ENCODE measurements around the gene TRAK1.

The TRAK1 gene

GRCh38 chr3:42214064-42214463 lies 122.9 kb downstream of the TRAK1 start:
- Histone ChIP-seq H3K9ac (ENCODE audit: low read depth, low read length) (no peak overlapping the region), H3K36me3 (ENCODE audit: insufficient read depth, low read length) (peaks cover 15% of the 10 kb centered on the region), H3K4me2 (ENCODE audit: low read length) (no peak overlapping the region), H3K27me3 (ENCODE audit: control insufficient read depth, insufficient read depth, low read length) (no peaks in the 10 kb centered on the region), H3K4me1 (ENCODE audit: control insufficient read depth, insufficient read depth, low read length) (peaks cover 15% of the 10 kb centered on the region), H3K4me3 (ENCODE audit: low read length) (no peak overlapping the region), H3K9me3 (replicated peaks; ENCODE audit: low read length) (no peaks in the 10 kb centered on the region)

DNA sequence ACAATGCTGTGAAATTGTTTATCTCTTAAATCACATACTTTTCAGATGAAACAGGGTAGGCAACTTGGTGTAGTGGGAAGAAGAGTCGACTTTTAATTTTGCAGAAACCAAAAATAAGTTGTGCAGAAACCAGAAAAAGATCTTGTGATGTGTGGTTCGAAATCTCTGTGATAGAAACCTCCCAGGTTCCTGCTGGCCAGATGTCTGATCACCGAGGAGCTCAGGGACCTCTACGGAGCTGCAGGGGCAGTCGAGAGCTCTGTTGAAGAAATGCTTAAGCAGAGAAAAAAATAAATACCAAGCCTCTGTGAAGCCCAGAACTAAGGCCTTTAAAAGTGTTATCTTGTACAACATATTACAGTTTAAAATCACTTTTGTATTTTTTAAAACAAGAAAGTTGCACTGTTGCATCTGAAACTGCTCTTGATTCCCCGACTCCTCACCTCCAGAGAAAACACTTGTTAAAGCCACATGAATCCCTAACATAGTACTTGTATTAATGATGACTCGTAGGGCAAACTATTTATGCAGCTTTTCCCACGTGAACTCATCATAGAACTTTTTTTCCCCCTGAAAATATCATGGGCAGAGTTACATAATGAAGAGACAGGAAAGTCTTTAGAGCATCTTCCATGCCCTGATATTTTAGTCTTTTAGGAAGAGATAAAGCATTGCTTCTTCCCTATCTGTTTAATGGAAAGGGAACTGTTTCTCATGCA lies 123.6 kb downstream of the TRAK1 start:
- Histone ChIP-seq H3K4me1 (ENCODE audit: control insufficient read depth, insufficient read depth, low read length) (peaks cover 15% of the 10 kb centered on the region), H3K27me3 (ENCODE audit: control insufficient read depth, insufficient read depth, low read length) (no peaks in the 10 kb centered on the region), H3K4me3 (ENCODE audit: low read length) (no peak overlapping the region), H3K9me3 (replicated peaks; ENCODE audit: low read length) (no peaks in the 10 kb centered on the region), H3K9ac (ENCODE audit: low read depth, low read length) (no peak overlapping the region), H3K4me2 (ENCODE audit: low read length) (no peak overlapping the region), H3K36me3 (ENCODE audit: insufficient read depth, low read length) (peaks cover 15% of the 10 kb centered on the region)

DNA sequence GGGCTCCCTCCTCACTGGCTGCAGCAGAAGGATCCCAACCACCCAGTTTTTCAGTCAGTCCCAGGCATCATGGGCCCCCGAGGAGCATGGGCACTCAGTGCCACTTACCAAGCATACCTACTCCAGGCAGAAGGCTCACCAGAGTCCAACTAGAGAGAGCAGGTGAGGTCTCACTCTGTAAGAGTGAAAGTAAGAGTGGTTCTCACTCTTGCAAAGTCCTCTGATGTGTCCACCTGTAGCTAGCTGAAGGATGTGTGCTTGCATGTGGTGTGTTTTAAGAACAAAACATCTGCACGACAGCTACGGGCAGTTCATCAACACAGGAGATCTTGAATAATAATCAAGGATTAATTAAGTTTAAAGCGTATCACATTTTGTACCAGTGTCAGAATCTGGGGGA lies 125.1 kb downstream of the TRAK1 start:
- H3K9me3 ChIP-seq (replicated peaks; ENCODE audit: low read length) = no peaks in the 10 kb centered on the region
- no peak overlapping the region for H3K9ac ChIP-seq (ENCODE audit: low read depth, low read length)
- H3K36me3 ChIP-seq (ENCODE audit: insufficient read depth, low read length) = peaks cover 7% of the 10 kb centered on the region
- H3K4me2 ChIP-seq (ENCODE audit: low read length) = no peak overlapping the region
- peaks cover 15% of the 10 kb centered on the region for H3K4me1 ChIP-seq (ENCODE audit: control insufficient read depth, insufficient read depth, low read length)
- H3K4me3 ChIP-seq (ENCODE audit: low read length) = no peak overlapping the region
- H3K27me3 ChIP-seq (ENCODE audit: control insufficient read depth, insufficient read depth, low read length) = no peaks in the 10 kb centered on the region

DNA sequence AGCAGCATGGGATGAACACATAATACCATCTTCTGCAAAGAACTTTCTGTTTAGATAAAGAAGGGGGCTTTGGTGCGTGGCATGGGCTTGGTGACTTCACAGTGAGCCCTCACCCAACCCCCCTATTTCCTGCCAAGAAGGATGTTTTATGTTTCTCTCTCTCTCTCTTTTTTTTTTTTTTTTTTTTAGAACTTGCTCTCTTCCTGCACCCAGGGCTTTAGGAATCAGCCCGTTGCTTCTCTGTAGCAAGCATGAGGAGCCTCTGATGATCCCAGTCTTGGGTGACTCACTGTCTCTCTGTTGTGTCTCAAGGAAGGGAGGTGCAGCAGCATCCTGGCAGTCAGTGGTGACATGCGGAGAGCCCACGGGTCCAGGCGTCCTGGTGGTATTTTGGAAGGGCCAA lies 125.8 kb downstream of the TRAK1 start:
- Histone ChIP-seq H3K9ac (ENCODE audit: low read depth, low read length) (no peak overlapping the region), H3K4me3 (ENCODE audit: low read length) (no peak overlapping the region), H3K27me3 (ENCODE audit: control insufficient read depth, insufficient read depth, low read length) (no peaks in the 10 kb centered on the region), H3K4me2 (ENCODE audit: low read length) (no peak overlapping the region), H3K9me3 (replicated peaks; ENCODE audit: low read length) (no peaks in the 10 kb centered on the region), H3K4me1 (ENCODE audit: control insufficient read depth, insufficient read depth, low read length) (peaks cover 15% of the 10 kb centered on the region), H3K36me3 (ENCODE audit: insufficient read depth, low read length) (peaks cover 7% of the 10 kb centered on the region)

GRCh38 chr3:42220436-42221121 lies 129.4 kb downstream of the TRAK1 start:
- no peak overlapping the region for H3K4me2 ChIP-seq (ENCODE audit: low read length)
- no peak overlapping the region for H3K4me3 ChIP-seq (ENCODE audit: low read length)
- no peaks in the 10 kb centered on the region for H3K27me3 ChIP-seq (ENCODE audit: control insufficient read depth, insufficient read depth, low read length)
- H3K36me3 ChIP-seq (ENCODE audit: insufficient read depth, low read length) = peaks cover 25% of the 10 kb centered on the region
- H3K9ac ChIP-seq (ENCODE audit: low read depth, low read length) = no peak overlapping the region
- H3K4me1 ChIP-seq (ENCODE audit: control insufficient read depth, insufficient read depth, low read length) = peaks cover 6% of the 10 kb centered on the region
- H3K9me3 ChIP-seq (replicated peaks; ENCODE audit: low read length) = no peaks in the 10 kb centered on the region

DNA sequence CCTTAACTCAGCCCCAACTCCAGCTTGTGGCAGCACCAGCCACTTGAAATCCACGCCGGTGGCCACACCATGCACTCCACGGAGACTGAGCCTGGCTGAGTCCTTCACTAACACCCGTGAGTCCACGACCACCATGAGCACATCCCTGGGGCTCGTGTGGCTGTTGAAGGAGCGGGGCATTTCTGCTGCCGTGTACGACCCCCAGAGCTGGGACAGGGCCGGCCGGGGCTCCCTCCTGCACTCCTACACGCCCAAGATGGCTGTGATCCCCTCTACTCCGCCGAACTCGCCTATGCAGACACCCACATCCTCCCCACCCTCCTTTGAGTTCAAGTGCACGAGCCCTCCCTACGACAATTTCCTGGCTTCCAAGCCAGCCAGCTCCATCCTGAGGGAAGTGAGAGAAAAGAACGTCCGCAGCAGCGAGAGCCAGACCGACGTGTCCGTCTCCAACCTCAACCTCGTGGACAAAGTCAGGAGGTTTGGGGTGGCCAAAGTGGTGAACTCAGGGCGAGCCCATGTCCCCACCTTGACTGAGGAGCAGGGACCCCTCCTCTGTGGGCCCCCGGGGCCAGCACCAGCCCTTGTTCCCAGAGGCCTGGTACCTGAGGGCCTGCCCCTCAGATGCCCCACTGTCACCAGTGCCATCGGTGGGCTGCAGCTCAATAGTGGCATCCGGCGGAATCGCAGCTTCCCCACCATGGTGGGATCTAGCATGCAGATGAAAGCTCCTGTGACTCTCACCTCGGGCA lies 132.0 kb downstream of the TRAK1 start:
- no peak overlapping the region for H3K4me3 ChIP-seq (ENCODE audit: low read length)
- no peaks in the 10 kb centered on the region for H3K27me3 ChIP-seq (ENCODE audit: control insufficient read depth, insufficient read depth, low read length)
- H3K4me1 ChIP-seq (ENCODE audit: control insufficient read depth, insufficient read depth, low read length) = no peaks in the 10 kb centered on the region
- H3K9ac ChIP-seq (ENCODE audit: low read depth, low read length) = no peak overlapping the region
- H3K9me3 ChIP-seq (replicated peaks; ENCODE audit: low read length) = no peaks in the 10 kb centered on the region
- peaks cover 27% of the 10 kb centered on the region for H3K36me3 ChIP-seq (ENCODE audit: insufficient read depth, low read length)
- no peak overlapping the region for H3K4me2 ChIP-seq (ENCODE audit: low read length)

- peaks cover 27% of the 10 kb centered on the region for H3K36me3 ChIP-seq (ENCODE audit: insufficient read depth, low read length)
- no peak overlapping the region for H3K4me2 ChIP-seq (ENCODE audit: low read length)
- H3K4me3 ChIP-seq (ENCODE audit: low read length) = no peak overlapping the region
- H3K9ac ChIP-seq (ENCODE audit: low read depth, low read length) = no peak overlapping the region
- H3K4me1 ChIP-seq (ENCODE audit: control insufficient read depth, insufficient read depth, low read length) = no peaks in the 10 kb centered on the region
- no peaks in the 10 kb centered on the region for H3K27me3 ChIP-seq (ENCODE audit: control insufficient read depth, insufficient read depth, low read length)
- no peaks in the 10 kb centered on the region for H3K9me3 ChIP-seq (replicated peaks; ENCODE audit: low read length)
These were observed 133.0 kb downstream of the TRAK1 start for GRCh38 chr3:42224178-42224577.

GRCh38 chr3:42224658-42225421 lies 133.7 kb downstream of the TRAK1 start:
- Histone ChIP-seq H3K27me3 (ENCODE audit: control insufficient read depth, insufficient read depth, low read length) (no peaks in the 10 kb centered on the region), H3K36me3 (ENCODE audit: insufficient read depth, low read length) (peaks cover 27% of the 10 kb centered on the region), H3K9me3 (replicated peaks; ENCODE audit: low read length) (no peaks in the 10 kb centered on the region), H3K4me1 (ENCODE audit: control insufficient read depth, insufficient read depth, low read length) (no peaks in the 10 kb centered on the region), H3K4me2 (ENCODE audit: low read length) (no peak overlapping the region), H3K4me3 (ENCODE audit: low read length) (no peak overlapping the region), H3K9ac (ENCODE audit: low read depth, low read length) (no peak overlapping the region)

DNA sequence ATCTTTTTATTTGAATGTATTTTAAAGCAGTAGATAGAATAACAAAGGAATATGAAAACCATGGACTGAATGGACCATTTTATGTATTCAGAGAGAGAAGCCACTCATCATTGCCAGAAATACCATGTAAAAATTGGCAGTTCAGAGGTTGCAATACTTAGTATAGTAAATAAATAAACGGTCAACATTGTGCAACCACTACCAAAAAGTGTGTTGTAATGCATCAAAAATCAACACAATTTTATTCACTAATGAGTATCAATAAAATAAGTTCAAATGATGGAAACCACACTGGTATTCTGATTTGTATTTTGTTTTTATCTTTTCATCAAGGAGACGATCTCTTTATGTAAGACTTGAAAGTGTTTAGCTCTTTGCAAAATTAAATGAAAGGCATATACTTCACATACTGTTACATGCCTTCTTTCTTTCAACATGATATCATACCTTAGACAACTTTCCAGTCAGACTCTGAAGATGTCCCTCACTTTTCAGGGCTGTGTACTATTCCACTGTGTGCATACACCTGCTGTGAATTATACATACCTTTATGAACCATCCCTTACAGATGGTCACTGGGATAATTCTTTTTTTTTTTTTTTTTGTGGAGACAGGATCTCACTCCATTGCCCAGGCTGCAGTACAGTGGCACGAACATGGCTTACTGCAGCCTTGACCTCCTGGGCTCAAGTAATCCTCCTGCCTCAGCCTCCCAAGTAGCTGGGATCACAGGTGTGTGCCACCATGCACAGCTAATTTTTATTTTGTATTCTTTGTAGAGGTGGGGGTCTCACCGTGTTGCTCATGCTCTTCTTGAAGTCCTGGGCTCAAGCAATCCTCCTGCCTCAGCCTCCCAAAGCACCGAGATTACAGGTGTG lies 134.6 kb downstream of the TRAK1 start:
- H3K27me3 ChIP-seq (ENCODE audit: control insufficient read depth, insufficient read depth, low read length) = no peaks in the 10 kb centered on the region
- no peaks in the 10 kb centered on the region for H3K4me1 ChIP-seq (ENCODE audit: control insufficient read depth, insufficient read depth, low read length)
- H3K4me2 ChIP-seq (ENCODE audit: low read length) = no peak overlapping the region
- H3K9me3 ChIP-seq (replicated peaks; ENCODE audit: low read length) = no peaks in the 10 kb centered on the region
- peaks cover 27% of the 10 kb centered on the region for H3K36me3 ChIP-seq (ENCODE audit: insufficient read depth, low read length)
- H3K9ac ChIP-seq (ENCODE audit: low read depth, low read length) = no peak overlapping the region
- no peak overlapping the region for H3K4me3 ChIP-seq (ENCODE audit: low read length)

DNA sequence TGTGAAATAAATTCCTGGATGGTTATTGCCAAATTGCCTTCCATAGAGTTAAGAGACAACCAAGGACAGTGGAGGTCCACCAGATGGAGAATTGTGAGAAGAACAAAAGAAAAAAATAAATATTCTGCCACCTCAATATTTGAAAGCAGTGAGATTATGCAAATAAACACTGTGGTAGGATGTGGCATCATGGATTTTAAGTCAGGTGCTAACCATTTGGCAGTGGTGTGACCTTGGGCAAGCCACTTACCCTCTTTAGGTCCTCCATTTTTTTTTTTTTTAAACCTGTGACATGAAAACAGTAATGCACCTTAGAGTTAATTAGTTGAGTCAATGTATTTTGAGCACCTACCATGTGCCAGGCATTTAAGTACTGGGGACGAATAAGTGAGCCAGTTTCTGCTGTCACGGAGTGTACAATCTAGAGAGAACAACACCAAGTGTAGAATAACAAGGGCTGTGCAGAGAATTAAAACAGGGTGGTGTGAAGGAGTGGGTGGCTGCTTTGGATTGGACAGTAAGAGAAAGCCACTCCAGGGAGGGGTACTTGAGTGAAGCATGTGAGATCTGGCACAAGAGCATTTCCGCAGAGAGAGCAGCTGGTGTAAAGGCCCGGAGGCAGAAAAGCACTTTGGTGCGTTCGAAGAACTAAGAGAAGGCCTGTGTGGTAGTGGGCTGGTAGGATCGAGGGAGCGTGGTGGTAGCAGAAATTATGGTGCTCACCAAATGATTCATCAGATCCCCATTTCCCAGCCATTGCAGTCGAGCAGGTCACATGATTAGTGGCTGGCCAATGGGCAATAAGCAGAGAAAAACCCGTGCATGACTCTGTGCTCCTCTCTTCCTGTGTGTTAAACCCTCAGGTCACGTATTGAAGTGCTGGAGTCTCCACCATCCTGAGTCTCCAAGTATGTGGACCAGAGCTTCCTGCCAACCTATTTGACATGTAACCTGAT lies 135.6 kb downstream of the TRAK1 start:
- Histone ChIP-seq H3K4me1 (ENCODE audit: control insufficient read depth, insufficient read depth, low read length) (no peaks in the 10 kb centered on the region), H3K9ac (ENCODE audit: low read depth, low read length) (no peak overlapping the region), H3K4me2 (ENCODE audit: low read length) (no peak overlapping the region), H3K4me3 (ENCODE audit: low read length) (no peak overlapping the region), H3K27me3 (ENCODE audit: control insufficient read depth, insufficient read depth, low read length) (peaks cover 8% of the 10 kb centered on the region), H3K36me3 (ENCODE audit: insufficient read depth, low read length) (peaks cover 27% of the 10 kb centered on the region), H3K9me3 (replicated peaks; ENCODE audit: low read length) (no peaks in the 10 kb centered on the region)

Measured in skeletal muscle satellite cell (primary cell).